Peyer's patch (tissue), 4 donors: Measurements from ENCODE around the gene GFOD2.

Experiments
- CTCF ChIP-seq, 6 experiments: fragments of 450-650 bp in 4 of 6; fragments of 200-600 bp in 2 of 6; sonication (generic) in 1 of 6; IDR thresholded peaks; one replicate each; pipeline ENCODE4 v1.5.1; 2017 to 2019; ENCODE audit warnings: antibody characterized with exemption in 6 of 6, mild to moderate bottlenecking in 3 of 6, moderate library complexity in 1 of 6
- POLR2A ChIP-seq, 2 donors: fragments of 450-650 bp; IDR thresholded peaks; one replicate each; pipeline ENCODE4 v1.5.1; 2017; ENCODE audit warnings: antibody characterized with exemption in 2 of 2, mild to moderate bottlenecking in 2 of 2, moderate library complexity in 2 of 2

GRCh38 chr16:67637625-67638024 is 81.5 kb downstream of the GFOD2 start:
- TF ChIP-seq POLR2A (IDR thresholded peaks at IDR 0.05) (no peak), CTCF (IDR thresholded peaks at IDR 0.05) (no peak)
